MM.1S (cell line): Measurements from ENCODE around the gene PITRM1.

Experiments
- DNase-seq: peaks from one replicate; pipeline ENCODE4 v3.0.0-alpha.2; 2015
- H2AFZ ChIP-seq: fragments of 300-600 bp; sonication (generic); 2 replicates; pipeline ENCODE4 v1.6.0; 2016; ENCODE audit warnings: antibody characterized with exemption, low read length
- H3F3A ChIP-seq: fragments of 300-600 bp; sonication (generic); 2 replicates; pipeline ENCODE4 v1.6.1; 2016; ENCODE audit warnings: mild to moderate bottlenecking, antibody characterized with exemption, low read length, moderate library complexity, mixed read lengths; ENCODE audit not compliant: insufficient read depth
- H3K27ac ChIP-seq: fragments of 300-600 bp; sonication (generic); 2 replicates; pipeline ENCODE4 v1.5.1; 2016; ENCODE audit warnings: mild to moderate bottlenecking, low read length
- H3K27me3 ChIP-seq: fragments of 300-600 bp; sonication (generic); replicated peaks from 2 replicates; pipeline ENCODE4 v1.6.0; 2016; ENCODE audit warnings: low read length; ENCODE audit not compliant: insufficient read depth
- H3K36me3 ChIP-seq: fragments of 300-600 bp; sonication (generic); replicated peaks from 2 replicates; pipeline ENCODE4 v1.6.1; 2016; ENCODE audit warnings: mild to moderate bottlenecking, low read length, mixed read lengths; ENCODE audit not compliant: insufficient read depth
- H3K4me1 ChIP-seq: fragments of 300-600 bp; sonication (generic); 2 replicates; pipeline ENCODE4 v1.6.1; 2016; ENCODE audit warnings: low read length, mixed read lengths
- H3K4me2 ChIP-seq: fragments of 300-600 bp; sonication (generic); 2 replicates; pipeline ENCODE4 v1.6.0; 2016; ENCODE audit warnings: low read depth, low read length
- H3K4me3 ChIP-seq: fragments of 300-600 bp; sonication (generic); 2 replicates; pipeline ENCODE4 v1.5.1; 2016; ENCODE audit warnings: low read length, mixed read lengths
- H3K79me2 ChIP-seq: fragments of 300-600 bp; sonication (generic); 2 replicates; pipeline ENCODE4 v1.6.1; 2016; ENCODE audit warnings: mixed run types, low read length, mixed read lengths
- H3K9ac ChIP-seq: fragments of 300-600 bp; sonication (generic); 2 replicates; pipeline ENCODE4 v1.6.1; 2016; ENCODE audit warnings: low read length, mixed read lengths
- H3K9me2 ChIP-seq: fragments of 300-600 bp; sonication (generic); replicated peaks from 2 replicates; pipeline ENCODE4 v1.6.1; 2016; ENCODE audit warnings: mild to moderate bottlenecking, low read length, mixed read lengths; ENCODE audit not compliant: insufficient read depth
- H3K9me3 ChIP-seq: fragments of 300-600 bp; sonication (generic); replicated peaks from 2 replicates; pipeline ENCODE4 v1.6.1; 2016; ENCODE audit warnings: mild to moderate bottlenecking, low read length, mixed read lengths; ENCODE audit not compliant: insufficient read depth
- H4K20me1 ChIP-seq: fragments of 300-600 bp; sonication (generic); 2 replicates; pipeline ENCODE4 v1.6.1; 2016; ENCODE audit warnings: mild to moderate bottlenecking, low read length, moderate library complexity, mixed read lengths; ENCODE audit not compliant: insufficient read depth
- EZH2 ChIP-seq: fragments of 300-600 bp; sonication (generic); optimal IDR thresholded peaks from 2 replicates; pipeline ENCODE3; 2017; ENCODE audit warnings: low read depth, mild to moderate bottlenecking, antibody characterized with exemption, low read length, mixed read lengths
- EZH2phosphoT487 ChIP-seq: fragments of 300-600 bp; sonication (generic); IDR thresholded peaks from 2 replicates; pipeline ENCODE4 v1.6.1; 2018; ENCODE audit warnings: antibody characterized with exemption, low read length
- TF ChIP-seq, protein P1 (sequence below): fragments of 300-600 bp; sonication (generic); IDR thresholded peaks from 2 replicates; pipeline ENCODE4 v1.5.1; 2016; ENCODE audit warnings: antibody characterized with exemption, low read length, mixed read lengths

The PITRM1 gene

DNA sequence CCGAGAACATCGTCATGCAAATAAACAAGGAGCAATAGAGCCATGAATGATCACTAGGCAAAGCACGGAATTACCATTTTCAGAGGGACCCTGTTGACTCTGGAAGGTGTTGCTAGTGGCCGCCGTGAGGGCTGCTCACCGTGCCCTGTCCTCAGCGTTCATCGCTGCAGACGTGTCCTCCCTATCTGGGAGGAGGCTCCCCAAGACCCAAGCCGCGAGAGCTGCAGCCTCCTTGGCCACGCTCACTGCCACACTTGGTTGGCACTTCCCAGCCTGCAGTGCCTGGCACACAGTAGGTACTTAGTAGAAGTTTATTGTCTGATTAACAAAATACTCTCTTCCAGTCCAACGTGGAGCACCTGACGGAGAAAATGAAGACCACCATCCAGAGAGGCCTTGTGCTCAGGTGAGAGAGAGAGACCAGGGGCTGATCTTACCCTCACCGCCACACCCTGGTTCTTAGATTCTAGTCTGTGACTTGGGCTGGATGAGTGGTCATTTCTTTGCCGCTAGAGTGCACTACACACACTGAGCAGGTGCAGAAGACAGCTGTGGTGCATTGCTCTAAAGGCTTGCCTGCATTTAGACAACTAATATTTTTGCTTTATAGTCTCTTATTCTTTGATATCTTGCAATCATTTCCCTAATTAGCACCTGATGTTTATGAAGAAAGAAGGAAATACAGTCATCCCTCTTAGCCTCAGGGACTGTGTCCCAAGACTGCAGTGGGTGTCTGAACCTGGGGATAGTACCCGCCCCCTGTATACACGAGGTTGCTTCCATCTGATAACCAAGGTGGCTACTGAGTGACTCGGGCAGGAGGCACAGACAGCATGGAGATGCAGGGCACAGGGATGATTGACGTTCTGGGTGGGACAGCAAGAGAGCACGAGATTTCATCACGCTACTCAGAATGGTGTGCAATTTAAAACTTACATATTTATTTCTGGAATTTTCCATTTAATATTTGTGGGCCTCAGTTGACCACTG is 40.3 kb downstream of the PITRM1 start:
- DNase-seq: no peak
- Histone ChIP-seq H3K79me2 (no peaks in the 10 kb centered on the region), H3K4me1 (no peaks in the 10 kb centered on the region), H3K9ac (no peak overlapping the region), H3K27ac (no peak overlapping the region), H3K4me2 (no peak overlapping the region), H3F3A (no peaks in the 10 kb centered on the region), H3K4me3 (no peak overlapping the region), H3K36me3 (peaks cover 2% of the 10 kb centered on the region; the same call in 1 of the 2 replicates), H2AFZ (no peak overlapping the region), H3K9me2 (no peaks in the 10 kb centered on the region), H4K20me1 (no peaks in the 10 kb centered on the region), H3K27me3 (no peaks in the 10 kb centered on the region), H3K9me3 (no peaks in the 10 kb centered on the region)
- TF ChIP-seq, protein P1, sequence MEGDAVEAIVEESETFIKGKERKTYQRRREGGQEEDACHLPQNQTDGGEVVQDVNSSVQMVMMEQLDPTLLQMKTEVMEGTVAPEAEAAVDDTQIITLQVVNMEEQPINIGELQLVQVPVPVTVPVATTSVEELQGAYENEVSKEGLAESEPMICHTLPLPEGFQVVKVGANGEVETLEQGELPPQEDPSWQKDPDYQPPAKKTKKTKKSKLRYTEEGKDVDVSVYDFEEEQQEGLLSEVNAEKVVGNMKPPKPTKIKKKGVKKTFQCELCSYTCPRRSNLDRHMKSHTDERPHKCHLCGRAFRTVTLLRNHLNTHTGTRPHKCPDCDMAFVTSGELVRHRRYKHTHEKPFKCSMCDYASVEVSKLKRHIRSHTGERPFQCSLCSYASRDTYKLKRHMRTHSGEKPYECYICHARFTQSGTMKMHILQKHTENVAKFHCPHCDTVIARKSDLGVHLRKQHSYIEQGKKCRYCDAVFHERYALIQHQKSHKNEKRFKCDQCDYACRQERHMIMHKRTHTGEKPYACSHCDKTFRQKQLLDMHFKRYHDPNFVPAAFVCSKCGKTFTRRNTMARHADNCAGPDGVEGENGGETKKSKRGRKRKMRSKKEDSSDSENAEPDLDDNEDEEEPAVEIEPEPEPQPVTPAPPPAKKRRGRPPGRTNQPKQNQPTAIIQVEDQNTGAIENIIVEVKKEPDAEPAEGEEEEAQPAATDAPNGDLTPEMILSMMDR: no peak
- TF ChIP-seq EZH2phosphoT487: no peak
- TF ChIP-seq EZH2: no peak

DNA sequence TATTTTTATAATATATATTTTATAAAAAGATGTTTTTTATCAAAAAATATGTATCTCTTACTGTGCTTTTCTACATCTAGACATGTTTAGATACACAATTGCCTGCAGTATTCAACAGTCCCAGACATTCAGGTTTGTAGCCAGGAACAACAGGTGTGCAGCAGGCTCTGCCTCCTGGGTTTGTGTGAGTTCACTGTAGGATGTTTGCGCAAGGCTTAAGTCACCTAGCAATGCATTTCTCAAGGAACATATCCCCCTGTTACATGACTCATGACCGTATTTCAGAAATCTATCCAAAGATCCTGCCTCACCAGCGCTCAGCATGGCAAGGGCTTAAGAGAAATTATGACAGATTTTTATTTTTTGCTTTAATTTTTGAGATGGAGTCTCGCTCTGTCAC is 41.5 kb downstream of the PITRM1 start:
- H3K9me3 ChIP-seq: no peaks in the 10 kb centered on the region
- no peaks in the 10 kb centered on the region for H3K27me3 ChIP-seq
- no peaks in the 10 kb centered on the region for H3F3A ChIP-seq
- no peak overlapping the region for H2AFZ ChIP-seq
- no peaks in the 10 kb centered on the region for H3K79me2 ChIP-seq
- no peak overlapping the region for H3K4me2 ChIP-seq
- no peaks in the 10 kb centered on the region for H3K9me2 ChIP-seq
- DNase-seq: no peak
- no peaks in the 10 kb centered on the region for H3K4me1 ChIP-seq
- H4K20me1 ChIP-seq: no peaks in the 10 kb centered on the region
- 0 out of 2 replicates have a peak, but pooled peaks cover 2% of the 10 kb centered on the region for H3K36me3 ChIP-seq
- no peak overlapping the region for H3K27ac ChIP-seq
- TF ChIP-seq EZH2: no peak
- TF ChIP-seq, protein P1: no peak
- no peak for TF ChIP-seq EZH2phosphoT487
- no peak overlapping the region for H3K9ac ChIP-seq
- no peak overlapping the region for H3K4me3 ChIP-seq

DNA sequence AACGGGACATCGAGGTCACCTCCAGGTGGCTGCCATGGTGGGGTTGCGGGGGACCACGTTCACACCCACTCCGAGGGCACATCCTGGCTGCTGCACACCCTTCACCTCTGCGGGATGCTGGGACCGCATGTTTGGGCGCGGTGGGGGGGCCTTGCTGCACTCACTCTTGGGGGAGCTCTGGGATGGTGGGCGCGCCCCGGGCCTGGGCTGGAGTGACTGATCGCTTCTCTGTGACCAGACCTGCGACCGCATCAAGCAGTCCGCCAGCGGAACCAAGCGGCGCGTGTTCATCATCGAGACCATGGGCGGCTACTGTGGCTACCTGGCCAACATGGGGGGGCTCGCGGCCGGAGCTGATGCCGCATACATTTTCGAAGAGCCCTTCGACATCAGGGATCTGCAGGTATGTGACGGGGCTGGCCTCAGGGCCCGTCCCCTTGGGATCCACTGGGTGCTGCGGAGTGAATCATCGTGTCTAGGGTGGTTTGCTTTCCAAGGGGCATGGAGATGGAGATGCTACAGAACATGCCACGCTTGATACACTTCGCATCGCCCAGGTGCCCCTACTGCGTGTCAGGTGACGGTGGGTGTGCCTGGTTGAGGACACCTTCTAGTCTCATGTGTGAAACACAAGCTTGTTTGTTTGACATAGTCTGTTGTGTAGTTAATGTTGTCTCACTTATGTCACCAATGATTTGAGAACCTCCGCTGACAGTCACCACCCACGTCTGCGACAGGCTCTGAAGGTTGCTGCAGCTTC is 42.8 kb downstream of the PITRM1 start:
- H3K9me3 ChIP-seq: no peaks in the 10 kb centered on the region
- 0 out of 2 replicates have a peak, but pooled peaks cover under 1% of the 10 kb centered on the region for H3K36me3 ChIP-seq
- H4K20me1 ChIP-seq: no peaks in the 10 kb centered on the region
- H3K4me3 ChIP-seq: no peak overlapping the region
- H3K4me2 ChIP-seq: no peak overlapping the region
- H3K27me3 ChIP-seq: no peaks in the 10 kb centered on the region
- H2AFZ ChIP-seq: no peak overlapping the region
- no peaks in the 10 kb centered on the region for H3F3A ChIP-seq
- TF ChIP-seq EZH2phosphoT487: no peak
- TF ChIP-seq, protein P1: no peak
- no peak for TF ChIP-seq EZH2
- H3K4me1 ChIP-seq: no peaks in the 10 kb centered on the region
- H3K9ac ChIP-seq: no peak overlapping the region
- no peak for DNase-seq
- no peaks in the 10 kb centered on the region for H3K9me2 ChIP-seq
- H3K27ac ChIP-seq: no peak overlapping the region
- no peaks in the 10 kb centered on the region for H3K79me2 ChIP-seq
